Measurements from ENCODE around the gene C18orf63.
A peak's percentile ranks its signal among the peaks of the same experiment; 100 is the strongest.
"Not testable (repeated sequence)": the region's sequence is repeated elsewhere in the genome, so short reads cannot be mapped to it uniquely, and the experiment has no call there.

C18orf63 gene

DNA sequence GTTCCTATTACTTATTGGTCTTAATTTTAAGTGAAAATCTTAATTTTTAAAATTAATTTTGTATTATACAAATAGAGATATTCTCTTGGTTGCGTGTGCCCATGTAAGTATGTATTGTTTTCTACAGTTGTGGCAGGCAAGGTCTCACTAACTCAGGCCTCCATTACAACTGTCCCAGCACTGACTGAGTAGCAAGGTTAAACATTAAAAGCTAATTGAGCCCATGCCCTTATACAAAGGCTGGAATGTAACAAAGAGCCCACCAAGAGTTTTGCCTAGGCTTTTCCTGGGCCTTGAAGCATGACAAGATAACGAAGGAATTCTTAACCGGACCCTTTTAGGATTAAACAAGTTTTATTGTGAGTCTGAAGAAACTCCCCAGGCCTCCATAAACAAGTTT is 11.2 kb downstream of the C18orf63 start:
- DNase-seq (ENCODE audit: low read depth in 2 of 2): not testable (repeated sequence)

GRCh38 chr18:74328206-74328605 is 12.6 kb downstream of the C18orf63 start:
- no peak for DNase-seq (ENCODE audit: low read depth in 2 of 2)

GRCh38 chr18:74329688-74330205 is 14.1 kb downstream of the C18orf63 start:
- DNase-seq (ENCODE audit: low read depth in 2 of 2): no peak

- DNase-seq (ENCODE audit: low read depth in 2 of 2): no peak
Measured at GRCh38 chr18:74331404-74331803, 15.8 kb downstream of the C18orf63 start.

DNA sequence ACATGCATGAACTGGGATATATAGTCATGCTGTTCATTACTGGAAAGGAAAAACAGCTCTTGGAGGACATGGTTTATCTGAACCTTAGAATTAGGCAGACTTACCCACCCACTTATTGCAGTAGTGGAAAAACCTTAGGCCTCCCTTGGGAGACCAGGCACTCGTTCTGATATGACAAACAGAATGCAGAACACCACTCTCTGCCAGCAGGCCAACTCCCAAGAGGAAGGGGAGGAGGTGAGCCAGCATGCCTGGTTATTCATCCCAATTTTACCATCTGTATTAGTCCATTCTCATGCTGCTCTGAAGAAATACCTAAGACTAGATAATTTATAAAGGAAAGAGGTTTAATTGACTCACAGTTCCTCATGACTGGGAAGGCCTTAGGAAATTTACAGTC is 17.5 kb downstream of the C18orf63 start:
- no peak for DNase-seq (ENCODE audit: low read depth in 2 of 2)

- DNase-seq (ENCODE audit: low read depth in 2 of 2): no peak
Measured at GRCh38 chr18:74334242-74334893, 18.7 kb downstream of the C18orf63 start.

DNA sequence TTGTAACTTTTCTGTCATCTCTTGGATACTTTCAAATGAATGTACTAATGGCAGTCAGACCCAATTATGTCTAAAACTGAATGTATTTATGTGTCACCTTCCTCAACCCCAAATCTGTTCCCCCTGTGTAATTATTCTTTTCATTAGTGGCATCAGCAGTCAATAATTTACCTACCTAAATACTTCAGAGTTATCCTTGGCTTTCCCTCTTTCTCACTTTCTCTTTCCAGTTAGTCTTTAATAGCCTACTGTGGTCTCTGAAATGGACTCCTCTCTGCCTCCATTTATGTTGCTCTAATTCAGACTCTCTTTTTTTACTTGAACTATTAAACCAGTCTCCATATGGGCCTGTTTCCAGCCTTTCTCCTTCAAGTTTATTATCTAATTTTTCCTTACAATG is 21.0 kb downstream of the C18orf63 start:
- DNase-seq (ENCODE audit: low read depth in 2 of 2): no peak

- DNase-seq (ENCODE audit: low read depth in 2 of 2): no peak
Measured at GRCh38 chr18:74337155-74337911, 21.7 kb downstream of the C18orf63 start.

GRCh38 chr18:74337912-74338309 is 22.3 kb downstream of the C18orf63 start:
- DNase-seq (ENCODE audit: low read depth in 2 of 2): no peak

DNA sequence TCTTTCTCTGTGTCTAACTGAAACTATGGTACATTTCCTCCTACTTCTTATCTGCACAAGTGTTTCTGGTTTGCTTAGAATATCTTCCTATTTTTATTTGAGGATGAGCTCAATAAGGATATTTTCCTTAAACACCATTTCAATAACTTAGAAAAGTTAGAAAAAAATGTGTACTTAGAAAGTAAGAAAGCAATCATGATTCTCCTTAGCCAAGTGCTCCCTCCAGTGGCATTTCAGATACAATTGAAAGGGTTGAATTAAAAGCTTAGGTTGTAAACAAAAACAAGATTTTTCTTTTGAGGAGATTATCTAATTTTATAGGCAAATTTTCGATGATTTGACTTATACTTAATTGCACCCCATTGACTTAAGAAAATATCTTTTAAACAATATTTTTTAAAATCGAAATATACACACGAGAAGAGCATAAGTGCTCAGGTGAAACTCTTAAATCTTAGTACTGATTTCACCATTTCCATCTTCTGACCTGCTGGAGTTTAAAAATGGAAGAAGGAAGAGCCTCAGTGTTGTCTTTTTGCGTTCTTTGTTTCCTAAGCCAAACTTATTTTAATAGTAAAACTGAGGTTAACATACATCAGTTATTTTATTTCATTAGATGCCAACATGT is 26.9 kb downstream of the C18orf63 start:
- peak in 1 of 2 donors; percentile 8 for DNase-seq (ENCODE audit: low read depth in 2 of 2)

DNA sequence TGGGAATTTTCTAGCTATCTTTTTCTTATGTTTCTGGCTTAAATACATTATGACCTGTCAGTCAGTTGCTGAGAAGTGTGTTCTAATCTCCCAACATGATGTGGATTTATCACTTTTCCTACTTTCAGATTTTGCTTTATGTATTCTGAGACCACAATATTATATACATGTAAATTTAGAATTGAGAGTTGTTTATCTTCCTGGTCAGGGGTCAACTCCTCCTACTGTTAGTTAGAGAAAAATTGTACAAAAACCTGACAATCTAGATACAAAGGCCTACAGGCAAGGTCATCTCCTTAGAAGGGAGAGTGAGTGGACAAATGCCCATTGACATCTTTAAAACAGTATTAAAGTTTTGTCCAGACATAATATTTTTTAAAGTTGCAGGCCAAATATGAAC is 30.6 kb downstream of the C18orf63 start:
- DNase-seq (ENCODE audit: low read depth in 2 of 2): no peak

- DNase-seq (ENCODE audit: low read depth in 2 of 2): no peak
Measured at GRCh38 chr18:74348581-74348980, 32.9 kb downstream of the C18orf63 start.

- no peak for DNase-seq (ENCODE audit: low read depth in 2 of 2)
Measured at GRCh38 chr18:74351354-74351753, 35.7 kb downstream of the C18orf63 start.

GRCh38 chr18:74353169-74353775 is 37.6 kb downstream of the C18orf63 start:
- peak in 1 of 2 donors; percentile 42 for DNase-seq (ENCODE audit: low read depth in 2 of 2)

GRCh38 chr18:74356959-74357358 is 41.3 kb downstream of the C18orf63 start:
- DNase-seq (ENCODE audit: low read depth in 2 of 2): no peak

- no peak for DNase-seq (ENCODE audit: low read depth in 2 of 2)
Measured at GRCh38 chr18:74360852-74361655, 45.4 kb downstream of the C18orf63 start.

- no peak for DNase-seq (ENCODE audit: low read depth in 2 of 2)
Measured at GRCh38 chr18:74367905-74368304, 52.3 kb downstream of the C18orf63 start.

DNA sequence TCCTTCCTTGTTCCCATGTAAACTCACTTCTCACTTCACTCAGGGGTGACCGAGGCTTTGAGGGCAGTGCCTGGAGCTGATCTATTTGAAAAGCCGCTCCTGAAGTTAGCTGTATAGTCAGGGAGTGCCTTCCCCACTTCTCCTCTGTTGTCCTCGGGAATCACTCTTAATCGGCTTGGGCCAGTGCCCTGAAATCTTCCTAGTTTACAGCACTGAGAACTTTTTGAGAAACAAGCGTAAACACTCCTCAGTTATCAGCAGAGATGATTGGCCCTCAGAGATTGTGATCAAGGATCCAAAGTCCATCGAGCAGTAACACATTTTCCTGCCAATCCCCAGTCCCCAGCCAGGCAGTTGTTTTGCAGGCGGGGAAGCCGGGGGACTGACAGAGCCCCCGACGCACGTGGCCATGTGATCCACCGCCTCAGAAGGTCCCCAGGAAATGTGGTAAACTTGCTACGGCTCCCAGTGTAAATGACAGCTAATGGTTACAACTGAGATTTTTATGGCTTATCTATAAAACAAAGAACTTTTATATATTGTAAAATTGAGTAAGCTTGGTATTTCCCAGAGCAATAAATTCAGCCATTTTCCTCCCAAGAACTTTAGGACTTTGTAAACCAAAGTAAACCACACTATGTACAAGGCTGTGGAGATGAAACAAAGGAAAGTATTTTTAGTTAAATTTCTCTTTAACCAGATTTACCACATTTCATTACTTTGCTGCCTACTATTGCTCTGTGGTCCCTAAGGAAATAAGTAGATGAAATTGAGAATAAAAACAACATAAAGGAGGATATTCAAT is 53.5 kb downstream of the C18orf63 start:
- DNase-seq (ENCODE audit: low read depth in 2 of 2): no peak

- DNase-seq (ENCODE audit: low read depth in 2 of 2): no peak
Measured at GRCh38 chr18:74370115-74370514, 54.5 kb downstream of the C18orf63 start.

DNA sequence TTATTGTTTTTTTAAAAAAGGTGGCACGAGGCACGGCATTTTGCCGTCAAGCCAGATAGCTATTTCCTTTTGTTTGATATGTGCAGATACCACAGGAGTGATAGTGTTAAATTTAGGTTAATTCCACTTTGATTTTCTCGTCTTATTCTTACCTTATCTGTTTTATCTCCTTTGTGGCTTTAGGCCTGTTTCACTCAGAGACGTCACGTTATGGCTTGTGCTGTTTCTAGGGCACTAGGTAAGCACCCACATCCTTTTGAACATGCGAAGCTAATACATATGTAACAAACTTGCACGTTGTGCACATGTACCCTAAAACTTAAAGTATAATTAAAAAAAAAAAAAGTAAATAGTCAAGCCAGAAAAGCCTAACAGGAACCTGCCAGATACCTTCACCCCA is 57.8 kb downstream of the C18orf63 start:
- DNase-seq (ENCODE audit: low read depth in 2 of 2): peak in 1 of 2 donors; percentile 23

- DNase-seq (ENCODE audit: low read depth in 2 of 2): no peak
Measured at GRCh38 chr18:74375999-74376398, 60.4 kb downstream of the C18orf63 start.

Measured in stimulated activated CD4-positive, alpha-beta T cell treated with anti-CD3 and anti-CD28 coated beads, Interleukin-1b, Interleukin-23, amount 100 ng/mL, for 4 hours (primary cell).